Mammary epithelial cell (primary cell): ENCODE measurements around the gene CHST3.

ENCODE experiments used
- CTCF ChIP-seq, 2 donors: IDR thresholded peaks in 1 of 2; conservative IDR thresholded peaks in 1 of 2; 2 replicates each; pipeline ENCODE4 v1.5.1; 2011 to 2012; ENCODE audit warnings: inconsistent platforms in 2 of 2, low read length in 2 of 2, mild to moderate bottlenecking in 2 of 2, control low read depth in 1 of 2, low read depth in 1 of 2; ENCODE audit not compliant: insufficient read depth in 1 of 2; ENCODE audit errors: extremely low read depth in 1 of 2
- EZH2 ChIP-seq: IDR thresholded peaks from 2 replicates; pipeline ENCODE4 v1.6.1; 2012; ENCODE audit warnings: low read length, inconsistent platforms, borderline replicate concordance

DNA sequence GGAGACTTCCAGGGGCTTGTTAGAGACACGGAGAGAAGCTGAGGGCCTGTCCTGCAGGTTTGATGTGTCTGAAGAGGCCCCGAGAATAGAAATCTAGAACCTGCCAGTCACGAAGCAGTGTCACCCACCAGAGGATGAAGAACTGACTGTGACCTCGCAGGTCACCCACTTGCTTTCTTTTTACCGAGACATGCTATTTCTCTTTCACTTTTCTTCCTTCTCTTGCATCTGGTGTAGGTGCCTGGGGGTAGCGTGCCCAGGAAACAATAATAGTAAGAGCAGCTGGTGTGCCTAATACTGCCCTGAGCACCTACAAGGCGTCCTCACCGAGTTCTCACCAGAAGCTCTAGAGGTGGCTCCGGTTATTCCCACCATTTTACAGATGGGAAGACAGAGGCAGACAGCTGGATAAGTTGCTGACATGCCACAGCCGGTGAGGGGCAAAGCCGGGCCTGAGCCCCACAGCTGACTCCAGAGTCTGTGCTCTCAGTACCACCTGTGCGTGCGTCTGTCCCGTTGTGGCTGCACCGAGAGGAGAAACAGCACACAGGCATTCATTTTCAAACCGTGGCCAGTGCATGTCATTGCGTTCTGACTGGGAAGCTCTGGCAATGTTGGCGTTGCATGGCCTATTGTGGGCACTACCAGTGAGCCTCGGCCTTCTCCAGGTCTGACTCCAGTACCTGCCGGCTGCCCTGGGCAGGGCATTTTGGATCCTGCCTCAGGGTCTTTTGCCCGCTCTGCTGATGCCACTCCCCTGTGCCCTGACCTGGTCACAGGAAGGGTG, 7.8 kb downstream of the CHST3 start:
- no peak for TF ChIP-seq CTCF (conservative IDR thresholded peaks at IDR 0.05 in 1 of 2, IDR thresholded peaks at IDR 0.05 in 1 of 2; ENCODE audit: extremely low read depth in 1 of 2, insufficient read depth in 1 of 2, low read depth in 1 of 2, low read length in 2 of 2)
- TF ChIP-seq EZH2 = no peak
